Vagina (tissue), 2 donors: ENCODE data around the gene LSG1.
A peak's percentile ranks its signal among the peaks of the same experiment; 100 is the strongest.

Source experiments
- CTCF ChIP-seq, 3 experiments: fragments of 450-650 bp in 2 of 3; fragments of 200-600 bp in 1 of 3; sonication (generic) in 1 of 3; IDR thresholded peaks; one replicate each; pipeline ENCODE4 v1.5.1; 2017 to 2019; ENCODE audit warnings: antibody characterized with exemption in 3 of 3, mild to moderate bottlenecking in 2 of 3, moderate library complexity in 2 of 3
- POLR2A ChIP-seq, 2 donors: fragments of 450-650 bp; IDR thresholded peaks; one replicate each; pipeline ENCODE4 v1.6.1; 2017; ENCODE audit warnings: antibody characterized with exemption in 2 of 2, mild to moderate bottlenecking in 2 of 2, moderate library complexity in 2 of 2

DNA sequence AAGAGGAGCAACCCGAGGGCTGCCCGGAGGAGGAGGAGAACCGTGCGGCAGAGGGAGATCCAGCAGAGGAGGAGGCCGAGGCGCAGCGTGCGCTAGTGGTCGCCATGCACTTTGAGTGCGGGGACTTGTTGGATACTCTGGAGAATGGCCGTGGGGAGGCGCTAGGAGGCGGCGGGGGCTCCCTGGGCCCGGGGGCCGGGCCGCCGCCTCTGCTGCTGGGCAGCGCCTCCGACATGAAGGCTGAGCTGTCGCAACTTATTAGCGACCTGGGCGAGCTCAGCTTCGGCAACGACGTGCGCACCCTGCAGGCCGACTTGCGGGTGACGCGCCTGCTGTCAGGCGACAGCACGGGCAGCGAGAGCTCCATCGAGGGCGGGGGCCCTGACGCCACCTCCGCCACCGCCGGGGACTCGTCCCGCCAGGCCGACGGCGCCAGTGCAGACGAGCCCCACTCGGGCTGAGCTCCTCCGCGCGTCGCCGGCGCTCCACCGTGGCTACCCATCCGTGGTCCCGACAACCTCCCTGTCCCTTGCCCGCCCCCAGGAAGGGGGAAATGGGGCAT lies 15.7 kb upstream of the LSG1 start:
- peak in 1 of 3 experiments; percentile 35 for TF ChIP-seq CTCF (IDR thresholded peaks at IDR 0.05)
- no peak for TF ChIP-seq POLR2A (IDR thresholded peaks at IDR 0.05)
